ENCODE data around the gene SUGCT. TPM values are rescaled to one million over a fixed set of nuclear protein-coding genes. Genes with fewer than 3 reads are reported as not detected.
"Not testable (repeated sequence)": the region's sequence is repeated elsewhere in the genome, so short reads cannot be mapped to it uniquely, and the experiment has no call there.

SUGCT gene
- total RNA-seq, 1 donor from 2014 or later = 7.1 TPM

DNA sequence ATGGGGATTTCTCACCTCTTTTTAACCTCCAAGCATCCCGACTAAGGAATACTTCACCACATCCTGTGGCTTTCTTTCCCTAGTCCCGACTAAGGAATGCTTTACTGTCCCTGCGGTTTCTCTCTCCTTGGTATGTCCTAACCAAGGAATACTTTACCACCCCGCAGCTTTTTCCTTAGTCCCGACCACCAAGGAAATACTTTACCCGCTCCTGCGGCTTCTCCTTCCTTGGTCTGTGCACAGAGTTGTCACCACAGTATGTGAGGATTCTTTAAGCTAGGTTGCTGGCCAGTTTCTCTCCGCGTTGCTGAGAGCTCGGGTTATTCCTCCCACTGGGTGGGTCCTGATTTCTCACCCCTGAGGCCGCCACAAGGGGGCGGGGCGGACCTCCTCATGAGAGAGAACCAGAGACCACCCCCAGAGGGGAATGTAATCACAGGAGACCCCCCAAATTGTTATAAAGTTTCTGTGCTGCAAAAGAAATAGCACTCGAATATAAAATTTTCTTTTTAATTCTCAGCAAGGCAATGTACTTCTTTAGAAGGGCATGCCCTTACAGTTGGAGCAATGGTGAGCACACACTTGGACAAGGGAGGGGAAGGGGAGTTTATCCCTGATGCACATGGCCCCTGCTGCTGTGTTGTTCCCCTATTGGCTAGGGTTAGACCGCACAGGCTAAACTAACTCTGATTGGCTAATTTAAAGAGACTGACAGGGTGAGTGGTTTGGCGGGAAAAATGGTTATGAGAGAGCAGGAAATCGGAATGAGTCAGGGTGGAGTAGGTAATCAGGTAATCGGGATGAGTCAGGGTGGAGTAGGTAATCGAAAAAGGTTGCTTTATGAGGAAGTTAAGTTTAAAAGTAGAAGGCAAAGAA is 12.8 kb downstream of the SUGCT start:
- DNase-seq (ENCODE audit: extremely low spot score, unreplicated experiment) = no peak
- TF ChIP-seq, protein P1, sequence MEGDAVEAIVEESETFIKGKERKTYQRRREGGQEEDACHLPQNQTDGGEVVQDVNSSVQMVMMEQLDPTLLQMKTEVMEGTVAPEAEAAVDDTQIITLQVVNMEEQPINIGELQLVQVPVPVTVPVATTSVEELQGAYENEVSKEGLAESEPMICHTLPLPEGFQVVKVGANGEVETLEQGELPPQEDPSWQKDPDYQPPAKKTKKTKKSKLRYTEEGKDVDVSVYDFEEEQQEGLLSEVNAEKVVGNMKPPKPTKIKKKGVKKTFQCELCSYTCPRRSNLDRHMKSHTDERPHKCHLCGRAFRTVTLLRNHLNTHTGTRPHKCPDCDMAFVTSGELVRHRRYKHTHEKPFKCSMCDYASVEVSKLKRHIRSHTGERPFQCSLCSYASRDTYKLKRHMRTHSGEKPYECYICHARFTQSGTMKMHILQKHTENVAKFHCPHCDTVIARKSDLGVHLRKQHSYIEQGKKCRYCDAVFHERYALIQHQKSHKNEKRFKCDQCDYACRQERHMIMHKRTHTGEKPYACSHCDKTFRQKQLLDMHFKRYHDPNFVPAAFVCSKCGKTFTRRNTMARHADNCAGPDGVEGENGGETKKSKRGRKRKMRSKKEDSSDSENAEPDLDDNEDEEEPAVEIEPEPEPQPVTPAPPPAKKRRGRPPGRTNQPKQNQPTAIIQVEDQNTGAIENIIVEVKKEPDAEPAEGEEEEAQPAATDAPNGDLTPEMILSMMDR (conservative IDR thresholded peaks at IDR 0.05) = no peak
- H3K4me3 Mint-ChIP-seq = no peak overlapping the region
- no peak overlapping the region for H3K27ac Mint-ChIP-seq
- no peaks in the 10 kb centered on the region for H3K27me3 Mint-ChIP-seq
- no peaks in the 10 kb centered on the region for H3K36me3 Mint-ChIP-seq
- H3K9me3 Mint-ChIP-seq = peaks cover 4% of the 10 kb centered on the region
- H3K4me1 Mint-ChIP-seq (ENCODE audit: unreplicated experiment) = no peaks in the 10 kb centered on the region

GRCh38 chr7:40148247-40148580 is 13.4 kb downstream of the SUGCT start:
- not testable (repeated sequence) for H3K27ac Mint-ChIP-seq; H3K36me3 Mint-ChIP-seq; DNase-seq (ENCODE audit: extremely low spot score, unreplicated experiment); H3K27me3 Mint-ChIP-seq; H3K9me3 Mint-ChIP-seq; H3K4me1 Mint-ChIP-seq (ENCODE audit: unreplicated experiment); H3K4me3 Mint-ChIP-seq

GRCh38 chr7:40148671-40149070 is 13.9 kb downstream of the SUGCT start:
- no peak for DNase-seq (ENCODE audit: extremely low spot score, unreplicated experiment)
- H3K27ac Mint-ChIP-seq = no peak overlapping the region
- peaks cover 4% of the 10 kb centered on the region for H3K9me3 Mint-ChIP-seq
- no peak overlapping the region for H3K4me3 Mint-ChIP-seq
- H3K4me1 Mint-ChIP-seq (ENCODE audit: unreplicated experiment) = no peaks in the 10 kb centered on the region
- no peaks in the 10 kb centered on the region for H3K27me3 Mint-ChIP-seq
- H3K36me3 Mint-ChIP-seq = no peaks in the 10 kb centered on the region
- TF ChIP-seq, protein P1 (conservative IDR thresholded peaks at IDR 0.05) = no peak

- Mint-ChIP-seq H3K27ac (peak overlapping the region; percentile 58), H3K4me1 (ENCODE audit: unreplicated experiment) (no peaks in the 10 kb centered on the region), H3K27me3 (no peaks in the 10 kb centered on the region), H3K36me3 (no peaks in the 10 kb centered on the region), H3K4me3 (no peak overlapping the region), H3K9me3 (peaks cover 4% of the 10 kb centered on the region)
- TF ChIP-seq, protein P1 (conservative IDR thresholded peaks at IDR 0.05) = no peak
- DNase-seq (ENCODE audit: extremely low spot score, unreplicated experiment) = no peak
These were observed 16.7 kb downstream of the SUGCT start for GRCh38 chr7:40151504-40151903.

DNA sequence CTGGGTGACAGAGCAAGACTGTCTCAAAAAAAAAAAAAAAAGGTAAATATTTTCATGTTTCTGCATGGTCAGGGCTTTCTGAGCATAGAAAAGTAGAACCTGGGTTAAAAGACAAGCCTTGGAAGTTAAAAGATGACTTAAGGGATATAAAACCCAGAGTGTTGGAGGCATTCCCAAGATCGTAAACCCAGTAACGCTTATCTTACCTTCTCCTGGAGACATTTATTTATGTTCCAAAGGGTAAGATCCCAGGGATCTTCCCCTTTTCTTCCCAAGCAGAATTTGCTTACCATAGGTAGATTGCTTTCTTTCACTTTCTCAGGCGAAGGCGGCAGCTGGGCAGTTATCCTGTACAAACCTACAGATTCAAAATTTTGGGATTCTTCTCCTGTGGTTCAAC is 22.2 kb downstream of the SUGCT start:
- H3K4me1 Mint-ChIP-seq (ENCODE audit: unreplicated experiment) = no peaks in the 10 kb centered on the region

DNA sequence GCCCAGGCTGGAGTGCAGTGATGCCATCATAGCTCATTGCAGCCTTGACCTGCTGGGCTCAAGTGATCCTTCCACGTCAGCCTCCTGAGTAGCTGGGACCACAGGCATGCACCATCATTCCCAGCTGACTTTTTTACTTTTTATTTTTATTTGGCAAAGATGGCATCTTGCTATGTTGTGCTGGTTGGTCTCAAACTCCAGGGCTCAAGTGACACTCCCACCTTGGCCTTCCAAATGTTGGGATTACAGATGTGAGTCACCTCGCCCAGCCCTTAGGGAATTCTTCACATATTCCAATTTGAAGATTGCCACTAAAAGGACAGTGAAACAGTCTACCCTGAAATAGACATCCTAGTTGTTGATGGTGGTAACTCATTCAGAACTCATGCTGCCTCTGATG is 27.7 kb downstream of the SUGCT start:
- H3K4me3 Mint-ChIP-seq = no peak overlapping the region
- TF ChIP-seq, protein P1 (conservative IDR thresholded peaks at IDR 0.05) = no peak
- no peaks in the 10 kb centered on the region for H3K36me3 Mint-ChIP-seq
- no peak for DNase-seq (ENCODE audit: extremely low spot score, unreplicated experiment)
- H3K4me1 Mint-ChIP-seq (ENCODE audit: unreplicated experiment) = no peaks in the 10 kb centered on the region
- H3K27ac Mint-ChIP-seq = no peak overlapping the region
- H3K9me3 Mint-ChIP-seq = peaks cover 2% of the 10 kb centered on the region
- H3K27me3 Mint-ChIP-seq = no peaks in the 10 kb centered on the region

More for the DNA sequence above, 22.2 kb downstream of the SUGCT start:
- Mint-ChIP-seq H3K9me3 (no peaks in the 10 kb centered on the region), H3K27ac (no peak overlapping the region), H3K27me3 (no peaks in the 10 kb centered on the region), H3K36me3 (no peaks in the 10 kb centered on the region), H3K4me3 (no peak overlapping the region)
- TF ChIP-seq, protein P1 (conservative IDR thresholded peaks at IDR 0.05) = no peak
- DNase-seq (ENCODE audit: extremely low spot score, unreplicated experiment) = no peak

Measured in type B pancreatic cell (in vitro differentiated cells).